Parathyroid adenoma (tissue), 2 donors: ENCODE results near the gene ZNF385A.

Experiments
- H2AFZ ChIP-seq: fragments of 300-600 bp; sonication (generic); one replicate; pipeline ENCODE4 v1.7.0; 2017; ENCODE audit warnings: antibody characterized with exemption, mild to moderate bottlenecking
- H3K27ac ChIP-seq: fragments of 300-600 bp; sonication (generic); one replicate; pipeline ENCODE4 v1.7.0; 2017
- H3K27me3 ChIP-seq: fragments of 300-600 bp; sonication (generic); one replicate; pipeline ENCODE4 v1.7.0; 2017; ENCODE audit warnings: low read length; ENCODE audit not compliant: control insufficient read depth, insufficient read depth
- H3K36me3 ChIP-seq: fragments of 300-600 bp; sonication (generic); one replicate; pipeline ENCODE4 v1.7.0; 2017; ENCODE audit warnings: low read length; ENCODE audit not compliant: control insufficient read depth, insufficient read depth
- H3K4me1 ChIP-seq: fragments of 300-600 bp; sonication (generic); one replicate; pipeline ENCODE4 v1.7.0; 2017; ENCODE audit warnings: control low read depth
- H3K4me2 ChIP-seq: fragments of 300-600 bp; sonication (generic); one replicate; pipeline ENCODE4 v1.7.0; 2017; ENCODE audit warnings: low read length
- H3K4me3 ChIP-seq: fragments of 300-600 bp; sonication (generic); one replicate; pipeline ENCODE4 v1.7.0; 2017; ENCODE audit warnings: low read depth, low read length
- H3K79me2 ChIP-seq: fragments of 300-600 bp; sonication (generic); one replicate; pipeline ENCODE4 v1.7.0; 2017; ENCODE audit warnings: control low read depth
- H3K9ac ChIP-seq: fragments of 300-600 bp; sonication (generic); one replicate; pipeline ENCODE4 v1.7.0; 2017; ENCODE audit warnings: mild to moderate bottlenecking
- H3K9me3 ChIP-seq: fragments of 300-600 bp; sonication (generic); one replicate; pipeline ENCODE4 v1.7.0; 2017; ENCODE audit warnings: low read length; ENCODE audit not compliant: control insufficient read depth
- TF ChIP-seq, protein P1 (sequence below): fragments of 300-600 bp; sonication (generic); IDR thresholded peaks from one replicate; pipeline ENCODE4 v1.7.0; 2017; ENCODE audit warnings: antibody characterized with exemption, mild to moderate bottlenecking
- donor health status: primary hyperparathyroidism.

Gene ZNF385A

DNA sequence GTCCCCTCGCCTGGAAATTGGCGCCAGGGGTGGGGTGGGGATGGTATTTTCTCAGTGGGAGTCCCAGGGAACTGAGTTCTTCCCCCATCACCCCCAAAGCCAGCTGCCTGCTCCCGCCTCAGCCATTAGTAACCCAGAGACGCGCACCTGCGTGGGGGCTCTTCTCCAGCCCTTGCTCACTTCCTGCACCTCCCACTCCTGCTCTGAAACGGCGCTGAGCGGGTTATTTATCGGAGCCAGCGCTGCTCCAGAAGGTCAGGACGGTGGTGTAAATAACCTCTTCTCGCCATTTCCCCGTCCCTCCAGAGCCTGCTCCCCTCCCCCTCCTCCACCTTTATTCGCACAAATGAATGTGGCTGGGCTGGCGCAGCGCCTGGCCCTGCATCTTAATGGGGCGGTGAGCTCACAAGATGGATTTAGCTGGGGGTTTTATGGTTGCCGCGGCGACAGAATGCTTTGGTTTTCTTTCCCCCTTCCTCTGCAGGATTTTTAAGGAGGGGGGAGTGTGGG, 32.5 kb downstream of the ZNF385A start:
- H3K27ac ChIP-seq = peak overlapping the region; percentile 85
- H3K4me3 ChIP-seq = peak overlapping the region; percentile 36
- H2AFZ ChIP-seq = peak overlapping the region; percentile 70
- peak overlapping the region; percentile 67 for H3K4me2 ChIP-seq
- TF ChIP-seq, protein P1, sequence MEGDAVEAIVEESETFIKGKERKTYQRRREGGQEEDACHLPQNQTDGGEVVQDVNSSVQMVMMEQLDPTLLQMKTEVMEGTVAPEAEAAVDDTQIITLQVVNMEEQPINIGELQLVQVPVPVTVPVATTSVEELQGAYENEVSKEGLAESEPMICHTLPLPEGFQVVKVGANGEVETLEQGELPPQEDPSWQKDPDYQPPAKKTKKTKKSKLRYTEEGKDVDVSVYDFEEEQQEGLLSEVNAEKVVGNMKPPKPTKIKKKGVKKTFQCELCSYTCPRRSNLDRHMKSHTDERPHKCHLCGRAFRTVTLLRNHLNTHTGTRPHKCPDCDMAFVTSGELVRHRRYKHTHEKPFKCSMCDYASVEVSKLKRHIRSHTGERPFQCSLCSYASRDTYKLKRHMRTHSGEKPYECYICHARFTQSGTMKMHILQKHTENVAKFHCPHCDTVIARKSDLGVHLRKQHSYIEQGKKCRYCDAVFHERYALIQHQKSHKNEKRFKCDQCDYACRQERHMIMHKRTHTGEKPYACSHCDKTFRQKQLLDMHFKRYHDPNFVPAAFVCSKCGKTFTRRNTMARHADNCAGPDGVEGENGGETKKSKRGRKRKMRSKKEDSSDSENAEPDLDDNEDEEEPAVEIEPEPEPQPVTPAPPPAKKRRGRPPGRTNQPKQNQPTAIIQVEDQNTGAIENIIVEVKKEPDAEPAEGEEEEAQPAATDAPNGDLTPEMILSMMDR = no peak
- H3K79me2 ChIP-seq = no peaks in the 10 kb centered on the region
- no peaks in the 10 kb centered on the region for H3K9me3 ChIP-seq
- H3K27me3 ChIP-seq = no peaks in the 10 kb centered on the region
- peaks cover 42% of the 10 kb centered on the region for H3K4me1 ChIP-seq
- H3K36me3 ChIP-seq = no peaks in the 10 kb centered on the region
- H3K9ac ChIP-seq = no peak overlapping the region

DNA sequence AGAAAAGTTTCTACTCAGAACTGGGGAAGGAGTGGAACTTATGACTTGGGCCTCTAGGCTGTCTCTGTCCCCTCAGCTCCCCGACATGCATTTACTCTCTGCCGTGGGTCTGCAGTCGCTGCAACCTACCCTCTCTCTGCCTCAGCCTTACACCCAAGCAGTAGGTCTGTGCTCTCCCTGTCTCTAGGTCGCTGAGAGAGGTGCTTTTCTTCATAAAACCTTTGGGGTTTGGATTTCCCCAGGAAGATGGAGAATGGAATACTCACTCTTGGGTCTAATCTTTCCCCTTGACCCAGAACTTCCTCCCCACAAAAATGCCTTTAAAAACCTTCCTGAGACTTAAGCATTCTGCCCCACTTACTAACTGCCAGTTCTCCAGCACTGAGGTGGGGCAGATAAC, 33.2 kb downstream of the ZNF385A start:
- H3K79me2 ChIP-seq = no peaks in the 10 kb centered on the region
- no peaks in the 10 kb centered on the region for H3K9me3 ChIP-seq
- no peaks in the 10 kb centered on the region for H3K36me3 ChIP-seq
- H3K9ac ChIP-seq = no peak overlapping the region
- no peak overlapping the region for H2AFZ ChIP-seq
- peaks cover 42% of the 10 kb centered on the region for H3K4me1 ChIP-seq
- H3K4me2 ChIP-seq = peak overlapping the region; percentile 80
- no peak overlapping the region for H3K4me3 ChIP-seq
- no peaks in the 10 kb centered on the region for H3K27me3 ChIP-seq
- TF ChIP-seq, protein P1 = no peak
- H3K27ac ChIP-seq = peak overlapping the region; percentile 85

DNA sequence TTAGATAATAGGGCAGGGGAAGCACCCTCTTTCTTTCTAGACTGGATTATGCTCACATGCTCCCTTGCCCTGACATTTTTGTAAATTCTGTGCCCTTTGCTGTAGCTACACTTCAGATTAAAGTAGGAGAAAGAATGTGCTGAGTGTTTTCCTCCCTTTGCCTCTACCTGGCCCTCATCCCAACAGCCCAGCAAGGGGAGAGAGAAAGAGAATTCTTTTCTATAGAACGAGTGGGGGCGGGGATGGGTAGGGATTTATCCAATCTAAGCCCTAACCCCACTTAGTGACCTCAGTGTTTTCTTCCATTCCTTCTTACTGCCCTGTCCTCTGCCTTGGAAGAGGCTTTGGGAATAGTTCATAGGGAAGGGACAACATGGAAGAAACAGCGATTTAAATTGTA, 33.8 kb downstream of the ZNF385A start:
- no peak overlapping the region for H3K9ac ChIP-seq
- no peaks in the 10 kb centered on the region for H3K9me3 ChIP-seq
- H3K79me2 ChIP-seq = no peaks in the 10 kb centered on the region
- peak overlapping the region; percentile 85 for H3K27ac ChIP-seq
- TF ChIP-seq, protein P1 = no peak
- no peak overlapping the region for H2AFZ ChIP-seq
- peak overlapping the region; percentile 80 for H3K4me2 ChIP-seq
- H3K36me3 ChIP-seq = no peaks in the 10 kb centered on the region
- no peaks in the 10 kb centered on the region for H3K27me3 ChIP-seq
- H3K4me3 ChIP-seq = peak overlapping the region; percentile 53
- peaks cover 42% of the 10 kb centered on the region for H3K4me1 ChIP-seq

DNA sequence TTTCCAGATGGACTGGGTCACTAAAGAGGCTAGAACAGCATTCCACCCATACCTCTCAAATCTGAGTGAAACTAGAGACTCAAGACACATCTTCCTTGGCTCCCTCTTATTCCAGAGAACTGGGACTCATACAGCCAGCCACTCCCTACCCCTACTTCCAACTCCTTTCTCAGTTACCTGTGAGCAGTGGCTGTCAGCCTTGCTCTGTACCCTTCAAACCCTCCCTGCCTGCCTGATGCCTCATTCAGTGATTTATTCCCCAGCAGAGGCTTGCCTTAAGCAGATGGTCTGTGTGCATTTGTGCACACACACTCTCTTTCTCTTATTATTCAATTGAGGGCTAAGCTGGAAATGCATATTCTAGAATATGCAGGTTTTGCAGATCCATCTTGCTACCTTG, 34.9 kb downstream of the ZNF385A start:
- no peak overlapping the region for H2AFZ ChIP-seq
- H3K9me3 ChIP-seq = no peaks in the 10 kb centered on the region
- H3K4me3 ChIP-seq = peak overlapping the region; percentile 53
- peak overlapping the region; percentile 80 for H3K4me2 ChIP-seq
- H3K79me2 ChIP-seq = no peaks in the 10 kb centered on the region
- H3K4me1 ChIP-seq = peaks cover 42% of the 10 kb centered on the region
- peak overlapping the region; percentile 85 for H3K27ac ChIP-seq
- H3K36me3 ChIP-seq = no peaks in the 10 kb centered on the region
- no peak overlapping the region for H3K9ac ChIP-seq
- TF ChIP-seq, protein P1 = no peak
- no peaks in the 10 kb centered on the region for H3K27me3 ChIP-seq

DNA sequence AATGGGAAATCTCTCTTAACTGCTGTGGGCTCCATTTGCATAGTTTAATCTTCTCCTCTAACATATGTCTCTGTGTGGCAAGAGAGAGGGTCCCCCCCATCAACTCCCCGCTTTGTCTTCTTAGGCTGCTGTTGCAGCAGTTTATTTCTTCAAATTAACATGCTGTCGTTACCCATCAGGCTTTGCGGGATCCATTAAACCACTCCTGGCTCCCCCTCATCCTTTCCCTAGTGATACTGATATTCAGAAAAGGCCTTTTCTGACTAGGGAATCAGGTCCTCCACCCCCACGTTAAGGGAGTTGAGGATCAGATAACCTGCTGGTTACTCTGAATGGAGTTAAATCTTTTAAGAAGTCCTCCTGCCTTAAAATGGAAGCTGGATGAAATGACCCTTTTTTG, 35.5 kb downstream of the ZNF385A start:
- H3K27ac ChIP-seq = peak overlapping the region; percentile 85
- TF ChIP-seq, protein P1 = no peak

More for the DNA sequence above, 35.5 kb downstream of the ZNF385A start:
- peaks cover 42% of the 10 kb centered on the region for H3K4me1 ChIP-seq
- H3K27me3 ChIP-seq = no peaks in the 10 kb centered on the region
- H3K9me3 ChIP-seq = no peaks in the 10 kb centered on the region
- no peak overlapping the region for H2AFZ ChIP-seq
- H3K9ac ChIP-seq = no peak overlapping the region
- H3K36me3 ChIP-seq = no peaks in the 10 kb centered on the region
- H3K4me2 ChIP-seq = no peak overlapping the region
- H3K4me3 ChIP-seq = no peak overlapping the region
- H3K79me2 ChIP-seq = no peaks in the 10 kb centered on the region
